ENCODE data around the gene CALR.
"Not testable (repeated sequence)": the region's sequence is repeated elsewhere in the genome, so short reads cannot be mapped to it uniquely, and the experiment has no call there.

Gene CALR

DNA sequence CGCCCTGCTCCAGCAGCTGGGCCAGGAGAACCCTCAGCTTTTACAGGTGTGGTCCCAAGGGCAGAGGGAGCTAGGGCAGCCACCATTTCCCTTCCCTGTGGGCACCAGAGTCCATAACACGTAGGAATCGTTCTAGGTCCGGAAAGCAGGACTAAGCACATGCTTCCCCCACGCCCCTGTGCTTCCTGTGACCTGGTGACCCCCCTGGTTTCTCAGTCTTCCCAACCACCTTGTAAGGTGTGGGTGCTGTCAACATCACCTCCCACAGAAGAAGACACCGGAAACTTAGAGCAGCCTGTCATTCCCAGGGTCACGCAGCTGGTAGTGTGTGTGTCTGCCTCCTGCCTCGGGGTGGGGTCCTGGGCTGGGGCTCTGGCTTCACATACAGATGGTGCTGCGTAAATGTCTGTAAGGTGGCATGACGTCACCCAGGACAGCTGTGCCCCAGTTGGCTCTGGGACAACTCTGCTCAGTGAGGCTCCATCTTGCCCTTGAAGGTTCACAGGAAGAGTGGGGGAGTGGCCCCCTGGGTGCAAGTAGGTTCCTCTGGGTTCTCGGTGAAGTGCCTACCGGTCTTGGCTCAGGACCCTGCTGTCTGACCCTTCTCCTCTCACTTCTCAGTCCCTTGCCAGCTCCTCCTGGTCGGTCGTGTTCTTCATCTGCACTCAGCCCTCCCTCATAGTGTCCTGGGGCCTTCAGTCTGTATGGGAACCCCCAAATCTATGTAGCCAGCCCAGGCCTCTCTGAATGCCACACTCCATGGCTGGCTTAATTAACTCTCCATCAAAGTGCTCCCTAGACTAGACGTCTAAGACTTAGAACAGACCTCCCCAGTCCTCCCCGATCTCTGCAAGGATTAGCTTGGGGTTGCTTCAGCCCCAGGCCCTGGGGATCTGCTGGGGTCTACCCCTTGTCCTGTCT, 11.2 kb downstream of the CALR start:
- TF ChIP-seq, protein P1, sequence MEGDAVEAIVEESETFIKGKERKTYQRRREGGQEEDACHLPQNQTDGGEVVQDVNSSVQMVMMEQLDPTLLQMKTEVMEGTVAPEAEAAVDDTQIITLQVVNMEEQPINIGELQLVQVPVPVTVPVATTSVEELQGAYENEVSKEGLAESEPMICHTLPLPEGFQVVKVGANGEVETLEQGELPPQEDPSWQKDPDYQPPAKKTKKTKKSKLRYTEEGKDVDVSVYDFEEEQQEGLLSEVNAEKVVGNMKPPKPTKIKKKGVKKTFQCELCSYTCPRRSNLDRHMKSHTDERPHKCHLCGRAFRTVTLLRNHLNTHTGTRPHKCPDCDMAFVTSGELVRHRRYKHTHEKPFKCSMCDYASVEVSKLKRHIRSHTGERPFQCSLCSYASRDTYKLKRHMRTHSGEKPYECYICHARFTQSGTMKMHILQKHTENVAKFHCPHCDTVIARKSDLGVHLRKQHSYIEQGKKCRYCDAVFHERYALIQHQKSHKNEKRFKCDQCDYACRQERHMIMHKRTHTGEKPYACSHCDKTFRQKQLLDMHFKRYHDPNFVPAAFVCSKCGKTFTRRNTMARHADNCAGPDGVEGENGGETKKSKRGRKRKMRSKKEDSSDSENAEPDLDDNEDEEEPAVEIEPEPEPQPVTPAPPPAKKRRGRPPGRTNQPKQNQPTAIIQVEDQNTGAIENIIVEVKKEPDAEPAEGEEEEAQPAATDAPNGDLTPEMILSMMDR (IDR thresholded peaks at IDR 0.05; ENCODE audit: extremely low read depth, missing control alignments) = no peak
- no peak for DNase-seq (ENCODE audit: low spot score)

DNA sequence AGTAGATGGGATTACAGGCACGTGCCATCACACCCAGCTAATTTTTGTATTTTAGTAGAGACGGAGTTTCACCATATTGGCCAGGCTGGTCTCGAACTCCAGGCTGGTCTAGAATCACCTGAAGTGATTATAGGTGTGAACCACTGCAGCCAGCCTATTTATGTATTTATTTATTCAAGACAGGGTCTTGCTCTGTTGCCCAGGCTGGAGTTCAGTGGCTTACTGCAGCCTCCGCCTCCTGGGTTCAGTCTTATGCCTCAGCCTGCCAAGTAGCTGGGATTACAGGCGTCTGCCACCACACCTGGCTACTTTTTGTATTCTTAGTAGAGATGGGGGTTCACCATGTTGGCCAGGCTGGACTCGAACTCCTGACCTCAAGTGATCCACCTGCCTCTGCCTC, 13.6 kb downstream of the CALR start:
- DNase-seq (ENCODE audit: low spot score) = not testable (repeated sequence)

DNA sequence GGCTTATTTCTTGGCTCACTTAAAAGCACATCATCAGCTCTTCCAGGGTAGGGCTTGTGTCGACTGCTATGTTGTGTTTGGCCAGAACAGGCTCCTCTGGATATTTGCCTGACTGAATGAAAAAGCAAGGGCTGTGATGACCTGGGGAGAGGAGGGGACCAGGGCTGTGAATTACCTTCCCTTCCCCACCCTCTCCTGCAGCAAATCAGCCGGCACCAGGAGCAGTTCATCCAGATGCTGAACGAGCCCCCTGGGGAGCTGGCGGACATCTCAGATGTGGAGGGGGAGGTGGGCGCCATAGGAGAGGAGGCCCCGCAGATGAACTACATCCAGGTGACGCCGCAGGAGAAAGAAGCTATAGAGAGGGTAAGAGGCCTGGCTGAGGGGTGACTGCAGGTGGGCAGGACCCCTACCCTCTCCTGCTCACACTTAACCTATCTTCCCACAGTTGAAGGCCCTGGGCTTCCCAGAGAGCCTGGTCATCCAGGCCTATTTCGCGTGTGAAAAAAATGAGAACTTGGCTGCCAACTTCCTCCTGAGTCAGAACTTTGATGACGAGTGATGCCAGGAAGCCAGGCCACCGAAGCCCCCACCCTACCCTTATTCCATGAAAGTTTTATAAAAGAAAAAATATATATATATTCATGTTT, 14.2 kb downstream of the CALR start:
- DNase-seq (ENCODE audit: low spot score) = no peak
- TF ChIP-seq, protein P1 (IDR thresholded peaks at IDR 0.05; ENCODE audit: extremely low read depth, missing control alignments) = no peak

DNA sequence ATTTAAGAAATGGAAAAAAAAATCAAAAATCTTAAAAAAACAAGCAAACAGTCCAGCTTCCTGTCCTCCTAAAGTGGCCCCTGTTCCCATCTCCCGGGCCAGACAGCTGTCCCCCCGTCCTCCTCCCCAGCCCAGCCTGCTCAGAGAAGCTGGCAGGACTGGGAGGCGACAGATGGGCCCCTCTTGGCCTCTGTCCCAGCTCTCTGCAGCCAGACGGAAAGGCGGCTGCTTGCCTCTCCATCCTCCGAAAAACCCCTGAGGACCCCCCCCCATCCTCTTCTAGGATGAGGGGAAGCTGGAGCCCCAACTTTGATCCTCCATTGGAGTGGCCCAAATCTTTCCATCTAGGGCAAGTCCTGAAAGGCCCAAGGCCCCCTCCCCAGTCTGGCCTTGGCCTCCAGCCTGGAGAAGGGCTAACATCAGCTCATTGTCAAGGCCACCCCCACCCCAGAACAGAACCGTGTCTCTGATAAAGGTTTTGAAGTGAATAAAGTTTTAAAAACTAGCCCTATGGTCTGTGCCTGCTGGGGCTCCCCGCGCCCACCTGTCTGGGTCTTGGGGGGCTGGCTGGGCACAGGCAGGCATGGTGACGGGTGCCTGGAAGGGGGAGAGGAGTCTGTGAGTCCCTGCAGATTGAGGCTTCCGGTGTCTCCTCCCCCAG, 14.9 kb downstream of the CALR start:
- no peak for DNase-seq (ENCODE audit: low spot score)

DNA sequence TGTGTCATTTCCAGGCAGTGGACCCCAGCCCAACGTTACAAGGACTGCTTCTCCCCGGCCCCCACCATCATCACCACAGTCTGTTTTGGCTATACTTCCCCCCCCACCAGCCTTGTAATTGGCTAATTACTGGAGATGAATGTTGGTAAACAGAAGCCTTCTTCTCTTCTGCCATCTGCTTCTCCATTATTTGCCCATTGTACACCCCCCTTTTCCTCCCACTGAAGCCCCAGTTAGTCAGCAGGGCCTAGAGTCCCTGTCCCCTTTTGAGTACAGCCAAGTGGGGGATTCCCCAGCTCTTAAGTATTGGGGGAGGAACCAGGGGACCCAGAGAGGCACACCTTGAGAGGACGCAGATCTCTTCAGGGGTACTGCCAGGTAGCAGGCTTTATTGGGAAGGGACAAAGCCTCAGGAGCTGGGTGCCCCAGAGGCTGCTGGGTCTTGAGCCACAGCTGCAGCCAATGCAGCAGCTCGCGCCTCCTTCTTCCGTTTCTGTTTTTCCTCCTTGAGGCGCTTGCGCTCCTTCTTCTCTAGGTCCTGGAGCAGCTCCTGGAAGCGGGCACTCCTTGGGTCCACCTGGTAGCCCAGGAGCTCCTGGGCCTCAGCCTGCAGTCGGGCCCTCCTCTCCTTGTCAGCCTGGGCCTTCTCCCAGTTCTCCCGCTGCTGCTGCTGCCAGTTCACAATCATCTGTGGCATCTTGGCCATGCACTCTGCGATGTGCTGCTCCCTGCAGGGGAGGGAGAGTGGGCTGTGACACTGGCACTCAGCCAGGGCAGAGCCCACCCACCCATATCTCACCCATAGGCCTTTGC, 15.6 kb downstream of the CALR start:
- no peak for DNase-seq (ENCODE audit: low spot score)
- TF ChIP-seq, protein P1 (IDR thresholded peaks at IDR 0.05; ENCODE audit: extremely low read depth, missing control alignments) = no peak

More for the DNA sequence above, 14.9 kb downstream of the CALR start:
- TF ChIP-seq, protein P1 (IDR thresholded peaks at IDR 0.05; ENCODE audit: extremely low read depth, missing control alignments) = no peak

DNA sequence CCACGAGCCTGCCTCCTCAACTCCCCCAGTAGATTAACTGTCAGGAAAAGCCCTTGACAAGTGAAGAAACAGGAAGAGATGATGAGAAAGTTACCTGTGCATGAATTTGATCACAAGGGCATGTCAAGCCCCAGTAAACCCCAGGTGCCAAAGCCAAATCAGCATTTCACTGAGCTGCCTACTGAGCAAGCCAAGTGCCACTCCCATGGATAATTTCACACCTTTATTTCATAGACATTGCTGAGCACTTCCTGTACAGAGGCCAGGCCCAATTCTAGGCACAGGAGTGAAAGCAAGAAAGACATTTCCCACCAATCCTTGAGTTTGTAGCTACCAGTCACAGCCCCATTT, 16.2 kb downstream of the CALR start:
- TF ChIP-seq, protein P1 (IDR thresholded peaks at IDR 0.05; ENCODE audit: extremely low read depth, missing control alignments) = no peak
- DNase-seq (ENCODE audit: low spot score) = no peak

DNA sequence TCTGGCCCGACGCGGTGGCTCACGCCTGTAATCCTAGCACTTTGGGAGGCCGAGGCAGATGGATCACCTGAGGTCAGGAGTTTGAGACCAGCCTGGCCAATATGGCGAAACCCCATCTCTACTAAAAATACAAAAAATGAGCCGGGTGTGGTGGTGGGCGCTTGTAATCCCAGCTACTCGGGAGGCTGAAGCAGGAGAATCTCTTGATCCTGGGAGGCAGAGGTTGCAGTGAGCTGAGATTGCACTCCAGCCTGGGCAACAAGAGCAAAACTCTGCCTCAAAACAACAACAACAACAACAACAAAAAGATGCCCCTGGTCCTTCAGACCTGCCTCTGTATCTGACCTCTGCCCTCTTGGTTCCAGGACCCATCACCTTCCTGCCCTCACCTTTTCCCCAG, 17.2 kb downstream of the CALR start:
- not testable (repeated sequence) for DNase-seq (ENCODE audit: low spot score)

DNA sequence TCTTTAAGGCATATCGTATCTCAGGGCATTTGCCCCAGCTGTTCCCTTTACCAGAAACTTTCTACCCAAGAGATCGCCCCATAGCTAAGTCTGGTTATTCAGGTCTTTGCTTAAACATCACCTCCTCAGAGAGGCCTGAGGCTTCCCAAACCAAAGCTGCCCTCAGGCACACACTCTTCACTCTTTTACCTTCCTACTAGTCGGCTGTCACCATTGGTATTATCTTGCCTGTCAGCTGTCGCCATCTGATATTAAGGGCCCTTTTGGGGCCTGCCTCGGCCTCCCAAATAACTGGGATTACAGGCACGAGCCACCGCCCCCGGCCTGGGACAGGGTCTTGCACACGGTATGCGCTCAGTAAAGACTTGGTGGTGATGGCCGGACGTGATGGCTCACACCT, 17.6 kb downstream of the CALR start:
- DNase-seq (ENCODE audit: low spot score) = no peak
- TF ChIP-seq, protein P1 (IDR thresholded peaks at IDR 0.05; ENCODE audit: extremely low read depth, missing control alignments) = no peak

All from GM20000 (cell line).